Amniotic epithelial cell (primary cell): Measurements from ENCODE around the gene ZNF154.
A peak's percentile ranks its signal among the peaks of the same experiment; 100 is the strongest.
"Not testable (repeated sequence)": the region's sequence is repeated elsewhere in the genome, so short reads cannot be mapped to it uniquely, and the experiment has no call there.

Experiments used
- DNase-seq: peaks from one replicate; pipeline ENCODE4 v3.0.0-alpha.2; 2010; ENCODE audit warnings: low read depth

The ZNF154 gene

GRCh38 chr19:57708641-57709361, at the start of gene ZNF154:
Gene ZNF154 (minus strand): TSS chr19:57709204. CDS start chr19:57708971, 233 bp downstream.
- peak; percentile 56 for DNase-seq

- DNase-seq = no peak
Measured at GRCh38 chr19:57757941-57758340, 48.9 kb upstream of the ZNF154 start.

GRCh38 chr19:57755031-57755430, 46.0 kb upstream of the ZNF154 start:
- DNase-seq = no peak

GRCh38 chr19:57754091-57754673, 45.2 kb upstream of the ZNF154 start:
- DNase-seq = peak; percentile 27

GRCh38 chr19:57748029-57748428, 39.0 kb upstream of the ZNF154 start:
- no peak for DNase-seq

- DNase-seq = no peak
Measured at GRCh38 chr19:57747472-57747807, 38.4 kb upstream of the ZNF154 start.

- DNase-seq = peak; percentile 91
Measured at GRCh38 chr19:57746580-57747471, 37.8 kb upstream of the ZNF154 start, which contains the start of gene ZNF776. Gene ZNF776 (plus strand): TSS chr19:57746815. CDS start chr19:57747059, 244 bp downstream.

GRCh38 chr19:57738770-57739169, 29.8 kb upstream of the ZNF154 start:
- DNase-seq = not testable (repeated sequence)

- peak; percentile 46 for DNase-seq
Measured at GRCh38 chr19:57738320-57738719, 29.3 kb upstream of the ZNF154 start.

- DNase-seq = peak; percentile 24
Measured at GRCh38 chr19:57720878-57721277, 11.9 kb upstream of the ZNF154 start.

GRCh38 chr19:57719901-57720519, 11.0 kb upstream of the ZNF154 start:
- no peak for DNase-seq

GRCh38 chr19:57719424-57719823, 10.4 kb upstream of the ZNF154 start:
- DNase-seq = no peak

GRCh38 chr19:57712222-57712621, 3.2 kb upstream of the ZNF154 start:
- DNase-seq = no peak

- no peak for DNase-seq
Measured at GRCh38 chr19:57709616-57710015, 612 bp upstream of the ZNF154 start.

GRCh38 chr19:57706346-57706745, 2.7 kb downstream of the ZNF154 start:
- no peak for DNase-seq

- DNase-seq = no peak
Measured at GRCh38 chr19:57701625-57702024, 7.4 kb downstream of the ZNF154 start.

GRCh38 chr19:57689750-57690149, 19.3 kb downstream of the ZNF154 start:
- DNase-seq = no peak

GRCh38 chr19:57688011-57688763, 20.8 kb downstream of the ZNF154 start:
- no peak for DNase-seq

- peak; percentile 9 for DNase-seq
Measured at GRCh38 chr19:57687363-57688010, 21.5 kb downstream of the ZNF154 start.

- no peak for DNase-seq
Measured at GRCh38 chr19:57686727-57687126, 22.3 kb downstream of the ZNF154 start.

GRCh38 chr19:57682226-57682766, 26.7 kb downstream of the ZNF154 start:
- no peak for DNase-seq
